HCT116 (cell line): ENCODE results near the gene USP46.

Experiments
- ATF3 ChIP-seq: IDR thresholded peaks from 2 replicates; pipeline ENCODE4 v1.6.1; 2012
- CEBPB ChIP-seq: IDR thresholded peaks from 2 replicates; pipeline ENCODE4 v1.6.1; 2012; ENCODE audit warnings: low read depth
- CTCF ChIP-seq, 3 experiments: fragments of 200-600 bp in 1 of 3; sonication (generic) in 1 of 3; IDR thresholded peaks in 2 of 3; conservative IDR thresholded peaks in 1 of 3; 2 replicates each; pipeline ENCODE4 v1.5.1; 2012 to 2017; ENCODE audit warnings: low read depth in 2 of 3, low read length in 2 of 3, antibody characterized with exemption in 1 of 3, borderline replicate concordance in 1 of 3, control low read depth in 1 of 3, mild to moderate bottlenecking in 1 of 3, mixed read lengths in 1 of 3, mixed run types in 1 of 3, moderate library complexity in 1 of 3; ENCODE audit not compliant: insufficient read depth in 1 of 3
- EGR1 ChIP-seq: IDR thresholded peaks from 2 replicates; pipeline ENCODE4 v1.6.1; 2012; ENCODE audit warnings: low read depth
- ELF1 ChIP-seq: IDR thresholded peaks from 2 replicates; pipeline ENCODE4 v1.6.1; 2012; ENCODE audit warnings: low read depth, borderline replicate concordance
- EZH2 ChIP-seq: fragments of 200-600 bp; sonication (generic); IDR thresholded peaks from 2 replicates; pipeline ENCODE4 v1.6.1; 2017; ENCODE audit warnings: antibody characterized with exemption, mixed run types
- JUND ChIP-seq: IDR thresholded peaks from 2 replicates; pipeline ENCODE4 v1.6.1; 2012
- POLR2A ChIP-seq: IDR thresholded peaks from 2 replicates; pipeline ENCODE4 v1.7.0; 2011; ENCODE audit warnings: borderline replicate concordance; ENCODE audit not compliant: insufficient read depth, insufficient read length; ENCODE audit errors: extremely low read depth
- POLR2AphosphoS5 ChIP-seq: IDR thresholded peaks from 2 replicates; pipeline ENCODE4 v1.6.1; 2011; ENCODE audit warnings: mild to moderate bottlenecking, low read depth, low read length, moderate library complexity
- REST ChIP-seq: IDR thresholded peaks from 2 replicates; pipeline ENCODE4 v1.6.1; 2012; ENCODE audit warnings: low read depth
- SIN3A ChIP-seq: IDR thresholded peaks from 2 replicates; pipeline ENCODE4 v1.6.1; 2012; ENCODE audit warnings: low read depth
- SRF ChIP-seq: IDR thresholded peaks from 2 replicates; pipeline ENCODE4 v1.6.1; 2012; ENCODE audit warnings: low read depth
- YY1 ChIP-seq: IDR thresholded peaks from 2 replicates; pipeline ENCODE4 v1.6.1; 2011; ENCODE audit warnings: low read length, low read depth, moderate library complexity, mild to moderate bottlenecking; ENCODE audit not compliant: insufficient replicate concordance; ENCODE audit errors: extremely low read depth
- ZNF274 ChIP-seq: fragments of 200-500 bp; sonication (Bioruptor generic); IDR thresholded peaks from 2 replicates; pipeline ENCODE4 v1.6.1; 2014; ENCODE audit warnings: mild to moderate bottlenecking, low read depth, low read length, inconsistent platforms

- no peak for TF ChIP-seq ZNF274
- no peak for TF ChIP-seq POLR2A
- TF ChIP-seq YY1: no peak
- no peak for TF ChIP-seq EGR1
- TF ChIP-seq SRF: no peak
- no peak for TF ChIP-seq ATF3
- TF ChIP-seq CEBPB: no peak
- no peak for TF ChIP-seq ELF1
- TF ChIP-seq SIN3A: no peak
- no peak for TF ChIP-seq CTCF (IDR thresholded peaks at IDR 0.05 in 2 of 3, conservative IDR thresholded peaks at IDR 0.05 in 1 of 3; ENCODE audit: borderline replicate concordance in 1 of 3, insufficient read depth in 1 of 3, low read depth in 2 of 3, low read length in 2 of 3)
- TF ChIP-seq EZH2: no peak
- TF ChIP-seq POLR2AphosphoS5: no peak
- TF ChIP-seq REST: no peak
- no peak for TF ChIP-seq JUND
Measured at GRCh38 chr4:52704133-52704532, 45.0 kb upstream of the USP46 start.
